HG03521 (cell line): Measurements from ENCODE around the gene PLEKHN1.

Experiments
- ATAC-seq: cut with Tn5 transposase; IDR thresholded peaks from one replicate; pipeline ENCODE4 v1.9.1; 2021; ENCODE audit warnings: mild to moderate bottlenecking, moderate library complexity; ENCODE audit not compliant: unreplicated experiment

The PLEKHN1 gene

GRCh38 chr1:929712-930632, 36.3 kb upstream of the PLEKHN1 start:
- ATAC-seq, result no peak

GRCh38 chr1:930633-931138, 35.6 kb upstream of the PLEKHN1 start:
- no peak for ATAC-seq

GRCh38 chr1:931380-932172, 34.7 kb upstream of the PLEKHN1 start:
- ATAC-seq, result no peak

GRCh38 chr1:932173-932510, 34.1 kb upstream of the PLEKHN1 start:
- ATAC-seq, result no peak

- ATAC-seq, result no peak
Measured at GRCh38 chr1:932776-933602, 33.3 kb upstream of the PLEKHN1 start.

- ATAC-seq, result no peak
Measured at GRCh38 chr1:933603-933940, 32.7 kb upstream of the PLEKHN1 start.

- ATAC-seq, result no peak
Measured at GRCh38 chr1:934991-935750, 31.1 kb upstream of the PLEKHN1 start.

GRCh38 chr1:935751-936231, 30.5 kb upstream of the PLEKHN1 start:
- no peak for ATAC-seq

- ATAC-seq, result no peak
Measured at GRCh38 chr1:936348-937264, 29.7 kb upstream of the PLEKHN1 start.

- no peak for ATAC-seq
Measured at GRCh38 chr1:937521-937920, 28.8 kb upstream of the PLEKHN1 start.

- no peak for ATAC-seq
Measured at GRCh38 chr1:938088-938683, 28.1 kb upstream of the PLEKHN1 start.

GRCh38 chr1:938711-939489, 27.4 kb upstream of the PLEKHN1 start:
- no peak for ATAC-seq

GRCh38 chr1:939511-940106, 26.7 kb upstream of the PLEKHN1 start:
- ATAC-seq, result no peak

- ATAC-seq, result no peak
Measured at GRCh38 chr1:940107-941014, 25.9 kb upstream of the PLEKHN1 start.

GRCh38 chr1:941015-941587, 25.2 kb upstream of the PLEKHN1 start:
- no peak for ATAC-seq
